GM18870 (cell line): ENCODE measurements around the gene SULF2.

Experiments
- ATAC-seq: cut with Tn5 transposase; IDR thresholded peaks from one replicate; pipeline ENCODE4 v1.9.1; 2021; ENCODE audit warnings: moderate library complexity; ENCODE audit not compliant: unreplicated experiment

Gene SULF2

GRCh38 chr20:47719211-47719610, 66.1 kb downstream of the SULF2 start:
- no peak for ATAC-seq

GRCh38 chr20:47718398-47718797, 66.9 kb downstream of the SULF2 start:
- ATAC-seq = no peak

GRCh38 chr20:47717421-47717820, 67.9 kb downstream of the SULF2 start:
- no peak for ATAC-seq

GRCh38 chr20:47713878-47714450, 71.3 kb downstream of the SULF2 start:
- no peak for ATAC-seq

GRCh38 chr20:47713163-47713562, 72.1 kb downstream of the SULF2 start:
- no peak for ATAC-seq

DNA sequence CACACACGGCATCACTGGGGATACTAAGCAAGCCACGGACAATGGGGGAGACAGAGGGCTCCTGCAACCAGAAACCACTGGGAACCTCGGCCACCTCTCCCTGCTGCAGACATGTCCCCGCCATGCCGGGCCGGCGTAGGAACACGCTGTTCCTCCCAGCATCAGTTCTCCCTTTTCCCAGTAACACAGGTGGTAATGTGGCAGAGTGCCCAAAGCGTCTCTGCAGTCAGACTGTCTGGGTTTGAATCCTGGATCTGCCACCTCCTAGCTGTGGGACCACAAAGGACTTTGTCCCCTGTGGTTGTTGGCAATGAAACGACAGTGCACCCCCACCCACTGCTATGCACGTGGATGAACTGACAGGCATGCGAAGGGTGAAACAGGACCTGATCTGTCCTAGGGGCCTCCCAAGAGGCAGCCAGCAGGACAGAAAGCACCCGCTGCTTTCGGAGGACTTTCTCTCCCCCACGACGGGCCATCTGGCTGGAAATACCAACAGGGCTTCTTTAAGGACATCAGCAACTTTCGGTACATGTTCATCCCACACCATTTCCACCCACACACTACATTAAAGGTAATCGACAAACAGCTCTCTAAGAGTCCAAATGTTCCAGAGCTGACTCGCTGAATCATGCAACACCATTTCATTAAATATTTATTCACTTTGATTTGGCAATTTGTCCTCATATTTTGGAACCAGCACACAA, 74.1 kb downstream of the SULF2 start:
- ATAC-seq = no peak

DNA sequence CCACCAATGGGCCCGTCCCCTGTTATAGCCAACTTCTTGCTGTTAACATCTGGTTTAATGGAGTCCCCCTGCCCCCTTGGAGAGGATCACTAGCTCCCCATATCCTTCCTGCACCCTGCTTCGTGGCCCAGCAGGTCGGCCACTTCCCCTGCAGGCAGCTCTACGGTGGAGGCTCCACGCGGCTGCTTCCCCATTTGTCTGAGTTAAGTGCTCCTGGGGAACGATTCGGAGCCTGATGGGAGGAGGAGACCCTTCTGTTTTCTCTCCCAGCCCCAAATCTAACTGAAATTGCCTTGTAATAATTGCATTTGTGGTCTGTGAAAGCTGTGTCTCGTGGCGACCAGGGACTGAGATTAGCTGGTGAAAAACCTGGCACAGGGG, 74.6 kb downstream of the SULF2 start:
- no peak for ATAC-seq

- no peak for ATAC-seq
These were observed 76.1 kb downstream of the SULF2 start for GRCh38 chr20:47708953-47709833.

GRCh38 chr20:47708140-47708807, 77.0 kb downstream of the SULF2 start:
- ATAC-seq = no peak

DNA sequence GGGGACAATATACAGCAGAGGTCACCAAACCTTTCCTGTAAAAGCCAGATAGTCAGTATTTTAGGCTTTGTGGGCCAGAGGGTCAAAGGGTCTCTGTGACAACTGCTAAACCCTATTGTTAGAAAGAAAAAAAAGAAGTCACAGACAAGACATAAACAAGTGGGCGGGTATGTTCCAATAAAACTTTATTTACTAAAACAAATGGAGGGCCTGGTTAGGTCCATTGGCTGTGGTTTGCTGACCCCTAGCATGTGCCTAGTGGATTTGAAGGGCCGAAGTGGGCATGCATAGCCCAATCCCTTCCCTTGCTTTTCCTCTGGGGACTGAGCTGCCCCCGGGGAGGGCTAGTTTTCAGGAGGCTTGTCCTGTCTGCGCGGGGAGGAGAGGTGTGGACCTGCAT, 78.9 kb downstream of the SULF2 start:
- no peak for ATAC-seq

- ATAC-seq = no peak
These were observed 79.8 kb downstream of the SULF2 start for GRCh38 chr20:47705497-47705856.

DNA sequence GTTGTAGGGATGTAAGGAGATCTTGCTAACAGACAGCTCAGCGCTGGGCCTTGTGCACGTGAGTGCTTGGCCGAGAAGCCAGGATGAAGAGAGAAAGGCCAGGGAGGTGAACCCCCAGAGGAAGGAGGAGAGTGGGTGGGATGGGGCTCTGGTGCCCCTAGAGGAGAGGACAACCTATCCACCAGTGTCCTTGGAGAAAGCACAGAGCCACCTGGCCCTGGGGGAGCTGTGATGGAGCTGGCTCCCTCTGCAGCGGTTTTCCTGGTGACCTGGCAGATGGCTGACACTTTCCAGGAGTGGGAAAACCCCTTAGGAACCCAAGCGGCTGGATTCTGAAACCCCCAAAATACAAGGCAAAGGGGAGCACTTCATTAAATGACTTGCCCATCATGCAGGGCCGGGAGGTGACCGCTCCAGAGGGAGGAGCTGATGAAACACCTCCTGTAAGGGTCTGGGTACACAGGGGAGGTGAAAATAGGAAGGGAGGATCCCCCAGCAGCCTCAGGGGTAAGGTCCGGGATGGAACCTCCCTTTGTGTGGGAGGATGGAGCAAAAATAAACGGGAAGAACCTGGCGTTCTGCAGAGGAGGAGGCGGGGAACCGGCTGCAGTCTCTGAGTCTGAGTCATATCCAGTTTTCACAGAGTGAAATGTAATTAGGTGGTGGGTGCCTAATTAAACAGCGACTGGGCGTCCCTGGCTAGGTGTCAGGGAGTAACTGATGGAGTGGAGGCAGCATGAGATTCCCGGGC, 80.4 kb downstream of the SULF2 start:
- no peak for ATAC-seq

DNA sequence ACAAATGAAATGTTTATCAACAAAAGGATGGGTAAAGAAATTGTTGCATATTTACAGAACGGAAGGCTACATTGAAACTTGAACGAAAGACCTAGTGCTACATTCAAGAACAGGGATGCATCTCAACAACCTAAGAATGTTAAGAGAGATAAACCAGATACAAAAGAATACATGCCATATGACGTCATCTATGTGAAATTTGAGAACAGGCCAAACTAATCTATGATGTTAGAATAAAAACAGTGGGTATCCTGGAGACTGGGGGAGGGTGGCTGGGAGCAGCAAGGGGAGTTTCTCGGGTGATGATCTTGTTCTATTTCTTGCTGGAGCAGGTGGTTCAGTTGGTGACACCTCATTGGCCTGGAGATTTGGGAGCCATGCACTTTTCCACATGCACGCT, 81.5 kb downstream of the SULF2 start:
- no peak for ATAC-seq

DNA sequence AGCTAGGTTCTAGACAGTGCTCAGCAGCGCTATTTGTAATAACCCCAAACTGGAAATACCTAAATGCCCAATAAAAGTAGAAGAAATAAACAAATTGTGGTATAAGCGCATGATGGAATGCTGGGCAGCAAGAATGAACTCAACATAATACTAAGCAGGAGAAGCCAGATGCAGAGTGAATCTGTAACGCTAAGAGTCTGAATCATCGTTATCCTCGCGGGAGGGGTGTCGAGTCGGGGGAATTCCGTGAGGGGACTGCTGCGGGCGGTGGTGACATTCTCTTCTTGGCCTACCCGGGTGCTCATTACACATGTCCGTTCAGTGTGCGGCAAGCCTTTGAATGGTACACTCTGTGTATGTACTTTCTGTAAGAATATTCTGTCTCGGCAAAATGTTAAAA, 83.7 kb downstream of the SULF2 start:
- ATAC-seq = no peak

- no peak for ATAC-seq
These were observed 85.0 kb downstream of the SULF2 start for GRCh38 chr20:47700327-47700726.

DNA sequence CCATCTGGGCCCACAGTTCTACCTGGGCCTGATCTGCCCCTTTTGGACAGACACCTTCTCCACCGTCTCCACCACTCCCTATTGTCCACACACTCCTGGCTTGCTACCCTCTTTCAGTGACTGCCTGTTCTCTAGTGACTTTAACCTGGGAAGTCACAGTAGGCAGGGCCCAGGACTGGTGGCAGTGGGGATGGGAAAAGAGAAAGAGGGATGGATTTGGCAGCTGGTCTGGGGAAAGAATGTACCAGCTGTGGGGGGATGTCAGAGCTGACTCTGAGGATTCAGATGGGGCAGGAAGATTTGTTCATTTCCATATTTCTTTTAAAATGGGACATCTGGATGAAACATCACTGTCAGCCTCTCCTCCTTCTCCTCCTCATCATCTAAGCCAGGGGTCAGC, 85.5 kb downstream of the SULF2 start:
- ATAC-seq = no peak

GRCh38 chr20:47698142-47698541, 87.1 kb downstream of the SULF2 start:
- no peak for ATAC-seq

GRCh38 chr20:47696856-47697255, 88.4 kb downstream of the SULF2 start:
- ATAC-seq = no peak

DNA sequence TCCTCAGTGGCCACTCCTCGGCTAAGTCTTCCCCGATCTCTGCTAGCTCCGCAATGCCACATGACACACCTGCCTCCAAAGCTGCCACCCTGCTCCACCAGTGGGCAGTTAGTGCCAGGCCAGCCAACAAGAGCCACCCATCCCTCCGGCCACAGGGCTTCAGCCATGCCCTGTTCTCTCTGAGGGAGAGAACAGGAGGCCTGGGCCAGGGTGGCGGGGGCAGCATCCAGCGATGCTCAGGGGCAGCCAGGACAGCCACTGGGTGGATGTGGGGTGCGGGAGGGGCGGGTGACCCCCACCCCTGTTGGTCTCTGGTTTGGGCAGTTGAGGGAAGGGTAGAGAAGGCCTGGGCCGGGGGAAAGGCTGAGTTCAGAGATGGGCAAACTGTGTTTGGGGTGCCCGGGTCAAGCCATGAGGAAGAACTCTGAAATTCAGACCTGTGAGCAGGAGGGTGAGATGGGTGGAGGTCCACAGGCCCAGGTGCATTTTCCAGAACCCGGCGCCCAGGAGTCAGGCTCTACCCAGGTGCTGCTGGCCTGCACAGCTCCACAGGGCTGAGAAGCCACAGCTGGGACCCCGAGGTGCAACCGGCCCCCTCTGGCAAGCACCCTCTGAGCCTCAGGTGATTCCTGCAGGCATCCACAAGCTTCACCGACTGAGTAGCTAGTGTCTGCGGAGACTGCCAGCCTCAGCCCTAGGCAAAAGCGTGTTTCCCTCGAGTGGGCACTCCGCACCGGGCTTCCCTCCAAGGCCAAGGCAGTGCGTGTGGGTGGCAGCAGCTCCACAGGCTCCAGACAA, 91.1 kb downstream of the SULF2 start:
- no peak for ATAC-seq

DNA sequence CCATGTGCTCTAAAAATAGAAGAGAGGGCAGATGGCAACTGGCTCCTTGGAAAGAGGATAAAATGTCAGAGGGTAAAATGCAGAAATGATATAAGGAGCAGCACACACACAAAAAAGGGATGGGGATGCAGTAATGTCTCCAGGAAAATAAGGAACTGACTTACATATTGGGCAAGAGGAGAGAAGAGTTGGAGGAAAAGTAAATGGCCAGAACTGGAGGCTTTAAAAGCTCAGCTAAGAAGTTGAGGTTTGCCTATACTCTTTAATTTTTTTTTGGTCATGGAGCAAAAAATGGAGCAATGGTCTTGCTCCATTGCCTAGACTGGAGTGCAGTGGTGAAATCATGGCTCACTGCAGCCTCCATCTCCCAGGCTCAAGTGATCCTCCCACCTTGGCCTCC, 93.7 kb downstream of the SULF2 start:
- no peak for ATAC-seq
